Testis (tissue), 3 donors: ENCODE results near the gene FBXL22. TPM values are rescaled to one million over a fixed set of nuclear protein-coding genes. Genes with fewer than 3 reads are reported as not detected.

ENCODE experiments used
- DNase-seq: peaks from one replicate; pipeline ENCODE4 v3.0.0-alpha.2; 2019
- H3K27ac ChIP-seq, 2 donors: fragments of 200-600 bp; sonication (generic); one replicate each; pipeline ENCODE4 v1.5.1; 2019
- H3K27me3 ChIP-seq: fragments of 200-600 bp; sonication (generic); one replicate; pipeline ENCODE4 v1.5.1; 2019
- H3K36me3 ChIP-seq: fragments of 200-600 bp; sonication (generic); one replicate; pipeline ENCODE4 v1.5.1; 2017; ENCODE audit warnings: low read depth; ENCODE audit errors: missing control alignments
- H3K4me1 ChIP-seq: fragments of 200-600 bp; sonication (generic); one replicate; pipeline ENCODE4 v1.5.1; 2019
- H3K4me3 ChIP-seq, 2 donors: fragments of 200-600 bp; sonication (generic); one replicate each; pipeline ENCODE4 v1.5.1; 2017 to 2019
- H3K9me3 ChIP-seq: fragments of 200-600 bp; sonication (generic); one replicate; pipeline ENCODE4 v1.5.1; 2017
- POLR2A ChIP-seq: fragments of 450-650 bp; IDR thresholded peaks from one replicate; pipeline ENCODE4 v1.6.1; 2017; ENCODE audit warnings: antibody characterized with exemption, mild to moderate bottlenecking, moderate library complexity
- WGBS, 2 donors: methylation state at CpG; one replicate each; pipeline ENCODE4 v1.1.5; 2018; 5-methylcytosine and 5-hydroxymethylcytosine counted together
- intact Hi-C: fragments of 100-400 bp; cut with DNase I; formaldehyde crosslinking; loops from one replicate; pipeline ENCODE4 v1.15.1; 2023; ENCODE audit warnings: low total_unique reads
- polyA plus RNA-seq: library from polyadenylated mRNA; stranded (reverse); fragments of 350-450 nt; fragmentation: Illumina TruSeq; extraction: RNeasy Lipid Tissue Mini Kit (QIAGEN cat#74804); gene quantifications from one replicate; pipeline ENCODE4 v1.2.3, GENCODE V29; 2014; ENCODE audit warnings: low read depth, low replicate concordance; ENCODE audit not compliant: insufficient read depth
- total RNA-seq, 2 donors: library from RNA; depleted of rRNA; stranded (reverse); fragments of >200 nt; gene quantifications; one replicate each; pipeline ENCODE4 v1.2.3, GENCODE V29; 2016
- TF ChIP-seq, protein P1 (sequence below), 3 experiments: fragments of 450-650 bp in 2 of 3; fragments of 200-600 bp in 1 of 3; sonication (generic) in 1 of 3; IDR thresholded peaks; one replicate each; pipeline ENCODE4 v1.5.1; 2016 to 2019; ENCODE audit warnings: antibody characterized with exemption in 3 of 3, mild to moderate bottlenecking in 2 of 3, moderate library complexity in 1 of 3

Gene FBXL22
- total and polyA plus RNA-seq, 3 donors from 2014 or later: 3.2 to 14.3 (median 11.6) TPM

DNA sequence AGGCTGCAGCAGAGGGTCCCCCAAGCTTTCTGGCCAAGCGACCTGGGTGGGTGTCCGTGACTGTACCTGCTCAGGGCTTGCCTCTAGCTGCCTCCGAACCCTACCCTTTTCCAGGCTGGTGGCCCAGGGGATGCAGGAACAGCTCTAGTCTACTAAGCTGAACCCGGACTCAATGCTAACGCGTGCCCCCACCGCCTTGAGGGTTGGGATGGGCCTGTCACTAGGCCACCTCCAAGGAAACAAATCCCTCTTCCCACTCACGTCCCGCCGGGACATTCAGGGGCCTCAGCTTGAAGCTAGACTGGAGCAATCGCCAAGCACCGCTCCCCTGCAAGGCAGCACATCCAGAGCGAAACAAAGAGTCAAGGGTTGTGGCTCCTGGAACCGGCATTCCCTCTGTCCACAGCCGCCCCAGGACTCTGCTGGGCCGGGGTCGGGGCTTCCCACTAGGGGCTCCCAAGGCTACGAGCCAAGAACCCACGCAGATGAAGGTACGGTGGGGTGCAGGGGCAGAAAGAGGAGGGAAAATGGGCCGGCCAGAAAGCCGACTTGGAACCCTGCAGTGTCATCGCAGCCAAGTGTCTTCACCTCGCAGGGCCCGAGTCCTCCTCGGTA, 2.9 kb downstream of the FBXL22 start:
- DNase-seq: no peak
- peaks cover 38% of the 10 kb centered on the region for H3K4me1 ChIP-seq
- H3K36me3 ChIP-seq: no peaks in the 10 kb centered on the region
- no peaks in the 10 kb centered on the region for H3K9me3 ChIP-seq
- intact Hi-C loops: no loop called here
- peak overlapping the region; percentile 53 to 89 for H3K27ac ChIP-seq
- no peaks in the 10 kb centered on the region for H3K27me3 ChIP-seq
- WGBS, 2 donors: 7 to 12% methylated on average over 11 to 26 of the region's 26 CpGs
- peak overlapping the region; percentile 60 to 66 for H3K4me3 ChIP-seq
- TF ChIP-seq, protein P1, sequence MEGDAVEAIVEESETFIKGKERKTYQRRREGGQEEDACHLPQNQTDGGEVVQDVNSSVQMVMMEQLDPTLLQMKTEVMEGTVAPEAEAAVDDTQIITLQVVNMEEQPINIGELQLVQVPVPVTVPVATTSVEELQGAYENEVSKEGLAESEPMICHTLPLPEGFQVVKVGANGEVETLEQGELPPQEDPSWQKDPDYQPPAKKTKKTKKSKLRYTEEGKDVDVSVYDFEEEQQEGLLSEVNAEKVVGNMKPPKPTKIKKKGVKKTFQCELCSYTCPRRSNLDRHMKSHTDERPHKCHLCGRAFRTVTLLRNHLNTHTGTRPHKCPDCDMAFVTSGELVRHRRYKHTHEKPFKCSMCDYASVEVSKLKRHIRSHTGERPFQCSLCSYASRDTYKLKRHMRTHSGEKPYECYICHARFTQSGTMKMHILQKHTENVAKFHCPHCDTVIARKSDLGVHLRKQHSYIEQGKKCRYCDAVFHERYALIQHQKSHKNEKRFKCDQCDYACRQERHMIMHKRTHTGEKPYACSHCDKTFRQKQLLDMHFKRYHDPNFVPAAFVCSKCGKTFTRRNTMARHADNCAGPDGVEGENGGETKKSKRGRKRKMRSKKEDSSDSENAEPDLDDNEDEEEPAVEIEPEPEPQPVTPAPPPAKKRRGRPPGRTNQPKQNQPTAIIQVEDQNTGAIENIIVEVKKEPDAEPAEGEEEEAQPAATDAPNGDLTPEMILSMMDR (IDR thresholded peaks at IDR 0.05): no peak
- TF ChIP-seq POLR2A: no peak

GRCh38 chr15:63600616-63601025, 3.4 kb downstream of the FBXL22 start:
- Histone ChIP-seq H3K4me1 (peaks cover 38% of the 10 kb centered on the region), H3K36me3 (no peaks in the 10 kb centered on the region), H3K4me3 (peak overlapping the region; percentile 66 to 76), H3K27me3 (no peaks in the 10 kb centered on the region), H3K9me3 (no peaks in the 10 kb centered on the region), H3K27ac (peak overlapping the region; percentile 53 to 91)
- peak; percentile 92 for DNase-seq
- TF ChIP-seq POLR2A: no peak
- TF ChIP-seq, protein P1 (IDR thresholded peaks at IDR 0.05): peak in 2 of 3 experiments; percentile 11 to 74
- 0% methylated on average over 6 of the region's 60 CpGs; no CpG with 5 or more reads in 1 of the 2 donors for WGBS, 2 donors
- intact Hi-C loops: no loop called here

- WGBS, 2 donors: 0 to 1% methylated on average over 41 to 55 of the region's 63 CpGs
- peak overlapping the region; percentile 77 to 91 for H3K27ac ChIP-seq
- H3K27me3 ChIP-seq: no peaks in the 10 kb centered on the region
- H3K9me3 ChIP-seq: no peaks in the 10 kb centered on the region
- H3K36me3 ChIP-seq: no peaks in the 10 kb centered on the region
- TF ChIP-seq POLR2A: no peak
- TF ChIP-seq, protein P1 (IDR thresholded peaks at IDR 0.05): no peak
- H3K4me1 ChIP-seq: peaks cover 38% of the 10 kb centered on the region
- DNase-seq: no peak
- intact Hi-C loops: no loop called here
- peak overlapping the region; percentile 66 to 76 for H3K4me3 ChIP-seq
Measured at GRCh38 chr15:63601026-63601703, 4.0 kb downstream of the FBXL22 start.

- Histone ChIP-seq H3K4me1 (peaks cover 38% of the 10 kb centered on the region), H3K9me3 (no peaks in the 10 kb centered on the region), H3K27me3 (no peaks in the 10 kb centered on the region), H3K4me3 (peak overlapping the region; percentile 66 to 76), H3K36me3 (no peaks in the 10 kb centered on the region), H3K27ac (peak overlapping the region; percentile 77 to 91)
- intact Hi-C loops: no loop called here
- 27 to 37% methylated on average over 9 of the region's 9 CpGs for WGBS, 2 donors
- TF ChIP-seq, protein P1 (IDR thresholded peaks at IDR 0.05): no peak
- no peak for TF ChIP-seq POLR2A
- DNase-seq: no peak
Measured at GRCh38 chr15:63601704-63602185, 4.6 kb downstream of the FBXL22 start.
